WTC11 (cell line): ENCODE results near the gene SP3. TPM values are rescaled to one million over a fixed set of nuclear protein-coding genes. Genes with fewer than 3 reads are reported as not detected.

Experiments used
- ATAC-seq: fragments of 200-7000 bp; cut with Tn5 transposase; 2 replicates; pipeline ENCODE4 v1.10.0; 2021; ENCODE audit warnings: mild to moderate bottlenecking, moderate library complexity
- CTCF ChIA-PET: fragments of 300-600 bp; sonication (Branson Sonifier 250); formaldehyde crosslinking; loops from one replicate; lab custom pipeline; 2021; ENCODE audit warnings: antibody characterized with exemption; lab: Charles Lee
- POLR2A ChIA-PET: fragments of 350-600 bp; sonication (Branson Sonifier 250); formaldehyde crosslinking; loops from one replicate; lab custom pipeline; 2021; ENCODE audit warnings: antibody characterized with exemption; lab: Charles Lee
- DNase-seq: peaks from one replicate; pipeline ENCODE4 v3.0.0; 2021; ENCODE audit warnings: low spot score
- H3K27ac Mint-ChIP-seq: 2 replicates; pipeline ENCODE4 v1.8.0; 2021; ENCODE audit warnings: mixed read lengths
- H3K27me3 Mint-ChIP-seq: 2 replicates; pipeline ENCODE4 v1.8.0; 2021; ENCODE audit warnings: low read depth, mild to moderate bottlenecking, moderate library complexity, mixed read lengths
- H3K36me3 Mint-ChIP-seq: 2 replicates; pipeline ENCODE4 v1.8.0; 2021; ENCODE audit warnings: mixed read lengths
- H3K4me1 Mint-ChIP-seq: 2 replicates; pipeline ENCODE4 v1.8.0; 2022; ENCODE audit warnings: mixed read lengths
- H3K4me3 Mint-ChIP-seq: 2 replicates; pipeline ENCODE4 v1.8.0; 2021; ENCODE audit warnings: mild to moderate bottlenecking, moderate library complexity, mixed read lengths
- H3K9me3 Mint-ChIP-seq: 2 replicates; pipeline ENCODE4 v1.8.0; 2021; ENCODE audit warnings: mixed read lengths
- CBFB ChIP-seq: sonication (generic); formaldehyde crosslinking; IDR thresholded peaks from 2 replicates; pipeline ENCODE4 v1.8.1; 2022; ENCODE audit warnings: mild to moderate bottlenecking, low read depth, missing genetic modification reagents
- JUN ChIP-seq: sonication (generic); formaldehyde crosslinking; IDR thresholded peaks from 2 replicates; pipeline ENCODE4 v1.8.0; 2023; ENCODE audit warnings: mild to moderate bottlenecking, missing genetic modification reagents
- NFE2L1 ChIP-seq: sonication (generic); formaldehyde crosslinking; IDR thresholded peaks from 2 replicates; pipeline ENCODE4 v1.8.1; 2023; ENCODE audit warnings: missing genetic modification reagents
- ZNF317 ChIP-seq: sonication (generic); formaldehyde crosslinking; IDR thresholded peaks from 2 replicates; pipeline ENCODE4 v1.8.1; 2023; ENCODE audit warnings: low read depth, mild to moderate bottlenecking, moderate library complexity, missing genetic modification reagents, borderline replicate concordance
- ZNF671 ChIP-seq: fragments of 250-450 bp; sonication (Bioruptor Pico); IDR thresholded peaks from 2 replicates; pipeline ENCODE4 v1.8.0; 2021; ENCODE audit warnings: mild to moderate bottlenecking
- total RNA-seq: library from RNA; stranded (reverse); gene quantifications from 3 replicates; pipeline ENCODE4 v1.2.3, GENCODE V29; 2021
- TF ChIP-seq, protein P1 (sequence below): fragments of 250-450 bp; sonication (Bioruptor Pico); IDR thresholded peaks from 2 replicates; pipeline ENCODE4 v1.9.0; 2021; ENCODE audit warnings: mild to moderate bottlenecking, borderline replicate concordance
- TF ChIP-seq, protein P2 (sequence below): fragments of 250-450 bp; sonication (Bioruptor Pico); IDR thresholded peaks from 2 replicates; pipeline ENCODE4 v1.9.0; 2021; ENCODE audit warnings: mild to moderate bottlenecking
- TF ChIP-seq, protein P3 (sequence below): sonication (generic); formaldehyde crosslinking; IDR thresholded peaks from 2 replicates; pipeline ENCODE4 v1.8.1; 2023; ENCODE audit warnings: mild to moderate bottlenecking, missing genetic modification reagents, borderline replicate concordance
- TF ChIP-seq, protein P4 (sequence below): sonication (generic); formaldehyde crosslinking; IDR thresholded peaks from 2 replicates; pipeline ENCODE4 v1.8.1; 2023; ENCODE audit warnings: mild to moderate bottlenecking, missing genetic modification reagents

Gene SP3
- total RNA-seq, 1 experiment from 2014 or later, result 88.5 TPM

DNA sequence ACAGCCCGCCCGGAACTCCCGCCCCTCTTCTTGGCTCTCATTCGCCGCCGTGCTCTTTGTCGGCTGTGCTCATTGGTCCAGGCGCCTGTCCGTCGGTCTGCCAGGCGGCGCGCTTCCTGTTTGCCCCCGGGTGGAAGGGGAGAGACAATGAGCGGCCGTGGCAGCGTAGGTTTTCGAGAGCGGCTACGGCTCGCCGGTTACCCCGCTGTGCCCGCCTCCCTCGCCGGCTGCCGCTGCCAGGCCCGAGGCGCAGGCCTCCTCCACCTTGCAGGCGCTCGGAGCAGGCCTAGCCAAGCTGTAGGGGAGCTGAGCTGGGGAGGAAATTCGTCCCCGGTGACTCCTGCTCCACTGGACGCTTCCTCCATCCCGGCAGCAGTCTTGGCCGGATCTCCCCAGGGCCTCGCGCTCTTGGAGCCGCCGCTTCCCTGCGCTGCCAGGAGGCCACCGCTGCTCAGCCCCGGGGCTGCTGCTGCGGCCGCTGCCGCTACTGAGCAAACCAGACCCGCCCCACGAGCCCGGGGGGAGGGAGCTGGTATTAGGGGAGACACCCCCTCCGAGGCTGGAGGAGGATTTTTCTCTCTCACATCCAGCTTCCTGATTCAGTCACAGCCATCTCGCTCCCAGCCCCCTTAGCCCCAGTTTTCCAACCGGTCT is at the start of gene SP3 (continued):
- TF ChIP-seq, protein P1, sequence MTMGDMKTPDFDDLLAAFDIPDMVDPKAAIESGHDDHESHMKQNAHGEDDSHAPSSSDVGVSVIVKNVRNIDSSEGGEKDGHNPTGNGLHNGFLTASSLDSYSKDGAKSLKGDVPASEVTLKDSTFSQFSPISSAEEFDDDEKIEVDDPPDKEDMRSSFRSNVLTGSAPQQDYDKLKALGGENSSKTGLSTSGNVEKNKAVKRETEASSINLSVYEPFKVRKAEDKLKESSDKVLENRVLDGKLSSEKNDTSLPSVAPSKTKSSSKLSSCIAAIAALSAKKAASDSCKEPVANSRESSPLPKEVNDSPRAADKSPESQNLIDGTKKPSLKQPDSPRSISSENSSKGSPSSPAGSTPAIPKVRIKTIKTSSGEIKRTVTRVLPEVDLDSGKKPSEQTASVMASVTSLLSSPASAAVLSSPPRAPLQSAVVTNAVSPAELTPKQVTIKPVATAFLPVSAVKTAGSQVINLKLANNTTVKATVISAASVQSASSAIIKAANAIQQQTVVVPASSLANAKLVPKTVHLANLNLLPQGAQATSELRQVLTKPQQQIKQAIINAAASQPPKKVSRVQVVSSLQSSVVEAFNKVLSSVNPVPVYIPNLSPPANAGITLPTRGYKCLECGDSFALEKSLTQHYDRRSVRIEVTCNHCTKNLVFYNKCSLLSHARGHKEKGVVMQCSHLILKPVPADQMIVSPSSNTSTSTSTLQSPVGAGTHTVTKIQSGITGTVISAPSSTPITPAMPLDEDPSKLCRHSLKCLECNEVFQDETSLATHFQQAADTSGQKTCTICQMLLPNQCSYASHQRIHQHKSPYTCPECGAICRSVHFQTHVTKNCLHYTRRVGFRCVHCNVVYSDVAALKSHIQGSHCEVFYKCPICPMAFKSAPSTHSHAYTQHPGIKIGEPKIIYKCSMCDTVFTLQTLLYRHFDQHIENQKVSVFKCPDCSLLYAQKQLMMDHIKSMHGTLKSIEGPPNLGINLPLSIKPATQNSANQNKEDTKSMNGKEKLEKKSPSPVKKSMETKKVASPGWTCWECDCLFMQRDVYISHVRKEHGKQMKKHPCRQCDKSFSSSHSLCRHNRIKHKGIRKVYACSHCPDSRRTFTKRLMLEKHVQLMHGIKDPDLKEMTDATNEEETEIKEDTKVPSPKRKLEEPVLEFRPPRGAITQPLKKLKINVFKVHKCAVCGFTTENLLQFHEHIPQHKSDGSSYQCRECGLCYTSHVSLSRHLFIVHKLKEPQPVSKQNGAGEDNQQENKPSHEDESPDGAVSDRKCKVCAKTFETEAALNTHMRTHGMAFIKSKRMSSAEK (CRISPR knock-in tag), result no peak
- TF ChIP-seq, all 79 proteins: peak for 23

DNA sequence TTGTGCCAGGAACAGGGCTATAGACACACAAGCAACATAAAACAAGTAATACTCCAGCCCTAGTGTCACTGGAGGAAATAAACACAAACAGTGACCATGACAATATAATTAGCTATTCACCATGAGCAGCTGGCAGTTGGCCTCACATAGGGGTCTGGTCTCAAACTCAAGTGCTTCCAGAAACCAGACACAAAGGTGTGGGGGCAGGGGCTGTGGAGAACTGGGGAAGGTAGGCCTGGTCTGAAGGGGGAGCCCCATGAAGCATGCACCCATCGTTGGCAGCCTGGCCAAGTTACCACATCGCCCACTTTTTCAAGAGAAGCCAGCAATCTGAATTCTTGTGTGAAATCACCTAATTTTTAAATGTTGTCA is 49.5 kb upstream of the SP3 start:
- DNase-seq, result no peak
- TF ChIP-seq ZNF317 (CRISPR knock-in tag) (no peak), JUN (CRISPR knock-in tag) (no peak), NFE2L1 (CRISPR knock-in tag) (no peak), CBFB (CRISPR knock-in tag) (no peak), ZNF671 (CRISPR knock-in tag) (no peak)
- TF ChIP-seq, protein P2, sequence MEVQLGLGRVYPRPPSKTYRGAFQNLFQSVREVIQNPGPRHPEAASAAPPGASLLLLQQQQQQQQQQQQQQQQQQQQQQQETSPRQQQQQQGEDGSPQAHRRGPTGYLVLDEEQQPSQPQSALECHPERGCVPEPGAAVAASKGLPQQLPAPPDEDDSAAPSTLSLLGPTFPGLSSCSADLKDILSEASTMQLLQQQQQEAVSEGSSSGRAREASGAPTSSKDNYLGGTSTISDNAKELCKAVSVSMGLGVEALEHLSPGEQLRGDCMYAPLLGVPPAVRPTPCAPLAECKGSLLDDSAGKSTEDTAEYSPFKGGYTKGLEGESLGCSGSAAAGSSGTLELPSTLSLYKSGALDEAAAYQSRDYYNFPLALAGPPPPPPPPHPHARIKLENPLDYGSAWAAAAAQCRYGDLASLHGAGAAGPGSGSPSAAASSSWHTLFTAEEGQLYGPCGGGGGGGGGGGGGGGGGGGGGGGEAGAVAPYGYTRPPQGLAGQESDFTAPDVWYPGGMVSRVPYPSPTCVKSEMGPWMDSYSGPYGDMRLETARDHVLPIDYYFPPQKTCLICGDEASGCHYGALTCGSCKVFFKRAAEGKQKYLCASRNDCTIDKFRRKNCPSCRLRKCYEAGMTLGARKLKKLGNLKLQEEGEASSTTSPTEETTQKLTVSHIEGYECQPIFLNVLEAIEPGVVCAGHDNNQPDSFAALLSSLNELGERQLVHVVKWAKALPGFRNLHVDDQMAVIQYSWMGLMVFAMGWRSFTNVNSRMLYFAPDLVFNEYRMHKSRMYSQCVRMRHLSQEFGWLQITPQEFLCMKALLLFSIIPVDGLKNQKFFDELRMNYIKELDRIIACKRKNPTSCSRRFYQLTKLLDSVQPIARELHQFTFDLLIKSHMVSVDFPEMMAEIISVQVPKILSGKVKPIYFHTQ (CRISPR knock-in tag), result no peak
- TF ChIP-seq, protein P3, sequence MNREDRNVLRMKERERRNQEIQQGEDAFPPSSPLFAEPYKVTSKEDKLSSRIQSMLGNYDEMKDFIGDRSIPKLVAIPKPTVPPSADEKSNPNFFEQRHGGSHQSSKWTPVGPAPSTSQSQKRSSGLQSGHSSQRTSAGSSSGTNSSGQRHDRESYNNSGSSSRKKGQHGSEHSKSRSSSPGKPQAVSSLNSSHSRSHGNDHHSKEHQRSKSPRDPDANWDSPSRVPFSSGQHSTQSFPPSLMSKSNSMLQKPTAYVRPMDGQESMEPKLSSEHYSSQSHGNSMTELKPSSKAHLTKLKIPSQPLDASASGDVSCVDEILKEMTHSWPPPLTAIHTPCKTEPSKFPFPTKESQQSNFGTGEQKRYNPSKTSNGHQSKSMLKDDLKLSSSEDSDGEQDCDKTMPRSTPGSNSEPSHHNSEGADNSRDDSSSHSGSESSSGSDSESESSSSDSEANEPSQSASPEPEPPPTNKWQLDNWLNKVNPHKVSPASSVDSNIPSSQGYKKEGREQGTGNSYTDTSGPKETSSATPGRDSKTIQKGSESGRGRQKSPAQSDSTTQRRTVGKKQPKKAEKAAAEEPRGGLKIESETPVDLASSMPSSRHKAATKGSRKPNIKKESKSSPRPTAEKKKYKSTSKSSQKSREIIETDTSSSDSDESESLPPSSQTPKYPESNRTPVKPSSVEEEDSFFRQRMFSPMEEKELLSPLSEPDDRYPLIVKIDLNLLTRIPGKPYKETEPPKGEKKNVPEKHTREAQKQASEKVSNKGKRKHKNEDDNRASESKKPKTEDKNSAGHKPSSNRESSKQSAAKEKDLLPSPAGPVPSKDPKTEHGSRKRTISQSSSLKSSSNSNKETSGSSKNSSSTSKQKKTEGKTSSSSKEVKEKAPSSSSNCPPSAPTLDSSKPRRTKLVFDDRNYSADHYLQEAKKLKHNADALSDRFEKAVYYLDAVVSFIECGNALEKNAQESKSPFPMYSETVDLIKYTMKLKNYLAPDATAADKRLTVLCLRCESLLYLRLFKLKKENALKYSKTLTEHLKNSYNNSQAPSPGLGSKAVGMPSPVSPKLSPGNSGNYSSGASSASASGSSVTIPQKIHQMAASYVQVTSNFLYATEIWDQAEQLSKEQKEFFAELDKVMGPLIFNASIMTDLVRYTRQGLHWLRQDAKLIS (CRISPR knock-in tag), result no peak
- TF ChIP-seq, protein P4, sequence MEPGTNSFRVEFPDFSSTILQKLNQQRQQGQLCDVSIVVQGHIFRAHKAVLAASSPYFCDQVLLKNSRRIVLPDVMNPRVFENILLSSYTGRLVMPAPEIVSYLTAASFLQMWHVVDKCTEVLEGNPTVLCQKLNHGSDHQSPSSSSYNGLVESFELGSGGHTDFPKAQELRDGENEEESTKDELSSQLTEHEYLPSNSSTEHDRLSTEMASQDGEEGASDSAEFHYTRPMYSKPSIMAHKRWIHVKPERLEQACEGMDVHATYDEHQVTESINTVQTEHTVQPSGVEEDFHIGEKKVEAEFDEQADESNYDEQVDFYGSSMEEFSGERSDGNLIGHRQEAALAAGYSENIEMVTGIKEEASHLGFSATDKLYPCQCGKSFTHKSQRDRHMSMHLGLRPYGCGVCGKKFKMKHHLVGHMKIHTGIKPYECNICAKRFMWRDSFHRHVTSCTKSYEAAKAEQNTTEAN (CRISPR knock-in tag), result no peak
- Mint-ChIP-seq H3K9me3 (peaks cover 3% of the 10 kb centered on the region; the same call in 1 of the 2 replicates), H3K36me3 (no peaks in the 10 kb centered on the region), H3K4me3 (0 out of 2 replicates have a peak overlapping the region, but pooled peaks have one; percentile 66), H3K27me3 (peaks cover 14% of the 10 kb centered on the region), H3K27ac (peak overlapping the region; percentile 76), H3K4me1 (peaks cover 31% of the 10 kb centered on the region)
- ATAC-seq, result peak; percentile 29
- ChIA-PET CTCF (interaction anchor here (1.5 to 1.8 kb wide), 2 partner anchors 26 to 64 kb away, joined by 4 to 6 read pairs; no protein-coding TSS in a partner anchor), POLR2A (no interaction called here)
